Midbrain (tissue), 1 donor: Measurements from ENCODE around the gene DNAJB6.

Experiments
- DNase-seq: peaks from one replicate; lab custom pipeline; 2025; lab: John Stamatoyannopoulos, UW

The DNAJB6 gene

DNA sequence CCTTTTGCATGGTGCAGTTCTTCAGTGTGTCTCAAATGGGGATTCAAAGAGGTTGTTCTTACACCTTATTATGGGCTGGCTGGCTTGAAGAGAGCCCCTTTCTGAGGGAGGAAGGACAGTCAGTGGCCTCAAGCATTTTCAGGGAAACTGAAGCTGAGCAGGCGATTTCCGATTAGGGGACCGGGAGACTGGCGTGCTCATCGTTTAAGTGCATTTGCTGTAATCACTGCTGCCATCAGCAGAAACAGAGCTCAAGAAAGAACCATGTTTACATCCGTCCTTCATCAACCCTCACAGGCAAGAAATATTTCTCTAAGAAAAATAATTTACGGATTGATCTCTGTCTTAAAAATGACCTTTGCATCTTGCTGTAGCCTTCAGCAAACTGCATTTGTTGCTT is 32.2 kb downstream of the DNAJB6 start:
- no peak for DNase-seq

DNA sequence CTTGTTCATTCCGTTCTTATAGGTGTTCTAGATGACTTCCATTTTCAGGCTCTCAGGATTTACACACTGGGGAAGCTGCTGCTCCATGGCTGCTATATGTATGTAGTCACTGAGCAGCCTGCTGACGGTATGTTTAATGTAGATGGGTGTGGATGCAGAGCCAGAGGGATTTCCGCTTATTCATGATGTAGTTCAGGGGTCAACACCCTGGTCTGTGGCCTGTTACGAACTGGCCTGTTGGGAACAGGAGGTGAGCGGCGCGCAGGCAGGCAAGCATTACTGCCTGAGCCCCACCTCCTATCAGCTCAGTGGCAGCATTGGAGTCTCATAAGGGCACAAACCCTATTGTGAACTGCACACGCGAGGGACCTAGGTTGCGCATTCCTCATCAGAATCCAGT is 33.9 kb downstream of the DNAJB6 start:
- DNase-seq: no peak

DNA sequence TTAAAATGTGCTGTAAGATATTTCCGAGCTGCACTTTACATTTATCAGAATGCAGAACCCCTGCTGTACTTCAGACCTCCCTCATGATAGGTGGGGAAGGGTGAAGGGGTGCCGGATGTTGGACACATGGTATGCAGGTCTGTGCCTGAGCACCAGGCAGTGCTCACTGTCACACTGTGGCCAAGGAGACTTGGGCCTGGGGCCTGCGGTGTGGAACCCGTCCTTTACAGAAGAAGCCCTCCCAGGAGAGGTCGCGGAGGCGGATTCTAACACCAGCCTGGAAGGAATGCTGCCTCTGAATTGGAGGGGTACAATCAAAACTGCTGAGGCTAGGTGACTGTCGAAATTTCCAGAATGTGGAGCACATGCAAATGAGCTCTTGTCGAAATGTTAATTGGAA is 34.5 kb downstream of the DNAJB6 start:
- no peak for DNase-seq

DNA sequence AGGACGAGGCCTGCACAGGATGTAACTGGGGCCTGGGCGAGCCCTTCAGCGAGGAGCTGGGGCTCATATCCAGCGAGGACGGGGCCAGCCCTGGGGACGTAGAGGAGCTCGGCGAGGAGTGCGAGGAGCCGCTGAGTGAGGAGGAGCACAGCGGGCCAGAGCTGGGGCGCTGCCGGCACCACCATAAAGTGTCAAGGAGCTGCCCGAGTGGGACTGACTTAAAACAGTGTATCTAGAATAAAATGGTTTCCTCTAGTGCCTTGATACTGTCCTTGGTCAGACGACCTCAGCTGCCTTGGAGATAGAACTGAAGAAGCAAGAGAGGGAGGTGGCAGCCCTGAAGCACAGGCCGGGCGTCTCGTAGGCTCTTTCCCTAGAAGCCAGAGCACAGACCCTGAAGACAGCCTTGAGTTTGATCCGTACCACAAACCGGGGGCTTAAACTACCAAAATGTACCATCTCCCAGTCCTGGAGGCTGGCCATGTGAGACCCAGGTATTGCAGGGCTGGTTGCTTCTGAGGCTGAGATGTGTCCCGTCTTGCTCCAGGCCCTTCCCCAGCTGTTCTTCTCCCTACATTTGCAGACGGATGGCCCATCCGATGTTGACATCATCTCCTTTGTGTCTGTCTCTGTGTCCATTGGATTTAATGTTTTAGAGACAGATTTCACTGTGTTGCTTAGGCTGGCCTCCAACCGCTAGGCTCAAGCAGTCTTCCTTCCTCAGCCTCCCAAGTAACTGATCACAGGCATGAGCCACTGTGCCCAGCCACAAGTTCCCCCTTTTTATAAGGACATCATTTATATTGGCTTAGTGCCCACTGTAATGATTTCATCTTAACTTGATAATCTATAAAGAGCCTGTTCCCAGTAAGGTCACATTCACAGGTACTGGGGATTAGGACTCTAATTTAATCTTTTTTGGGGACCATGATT is 35.8 kb downstream of the DNAJB6 start:
- DNase-seq: no peak

- DNase-seq: no peak
Observed at GRCh38 chr7:157373493-157373892, 36.7 kb downstream of the DNAJB6 start.

DNA sequence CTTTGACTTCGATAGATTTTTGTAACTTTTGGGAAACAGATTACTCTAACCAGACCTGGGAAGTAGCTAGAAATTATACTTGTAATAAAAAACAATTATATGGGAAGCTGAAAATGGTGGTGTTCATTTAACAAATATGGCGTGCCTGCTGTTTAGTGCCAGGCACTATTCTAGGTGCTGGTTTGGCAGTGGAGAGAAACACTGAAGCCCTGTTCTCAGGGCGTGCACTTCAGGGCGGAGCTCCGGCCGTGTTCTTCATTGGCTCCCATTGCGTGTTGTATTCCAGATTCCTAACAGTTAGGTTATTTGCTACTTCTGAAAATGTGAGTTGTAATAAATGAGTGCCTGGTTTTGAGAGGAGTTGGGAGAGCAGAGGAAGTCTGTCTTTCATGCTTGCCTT is 38.6 kb downstream of the DNAJB6 start:
- DNase-seq: no peak

DNA sequence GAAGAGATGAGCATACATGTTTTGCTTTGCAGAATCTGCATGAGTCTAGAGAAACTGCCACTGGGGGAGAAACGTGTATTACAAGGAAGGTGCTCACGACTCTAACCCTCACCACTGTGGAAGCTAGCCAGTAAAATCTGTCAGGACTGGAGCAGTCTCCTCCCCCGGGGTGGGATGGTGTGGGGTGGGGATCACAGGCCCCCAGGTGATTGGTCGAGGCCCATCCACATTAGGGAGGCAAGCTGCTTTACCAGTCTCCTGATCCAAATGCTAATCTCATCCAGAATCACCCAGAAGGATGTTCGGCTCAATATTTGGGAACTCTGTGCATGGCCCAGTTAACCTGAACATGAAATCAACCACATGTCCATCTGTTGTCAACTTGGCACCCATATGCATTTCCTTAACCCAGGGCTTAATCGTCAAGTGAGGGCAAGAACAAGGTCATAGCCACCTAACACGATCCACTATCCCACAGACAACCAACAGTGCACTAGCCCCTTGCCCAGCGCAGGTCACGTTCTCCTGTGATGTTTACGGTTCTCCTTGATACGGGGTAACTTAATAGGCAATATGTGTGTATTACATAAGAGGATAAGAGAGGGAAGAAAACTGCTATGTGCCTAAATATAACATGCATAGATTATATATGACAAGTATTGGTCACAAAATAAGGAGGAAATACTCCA is 40.8 kb downstream of the DNAJB6 start:
- no peak for DNase-seq

GRCh38 chr7:157378390-157378789 is 41.6 kb downstream of the DNAJB6 start:
- no peak for DNase-seq

GRCh38 chr7:157379493-157379892 is 42.7 kb downstream of the DNAJB6 start:
- DNase-seq: no peak

- no peak for DNase-seq
Observed at GRCh38 chr7:157380416-157380815, 43.6 kb downstream of the DNAJB6 start.

DNA sequence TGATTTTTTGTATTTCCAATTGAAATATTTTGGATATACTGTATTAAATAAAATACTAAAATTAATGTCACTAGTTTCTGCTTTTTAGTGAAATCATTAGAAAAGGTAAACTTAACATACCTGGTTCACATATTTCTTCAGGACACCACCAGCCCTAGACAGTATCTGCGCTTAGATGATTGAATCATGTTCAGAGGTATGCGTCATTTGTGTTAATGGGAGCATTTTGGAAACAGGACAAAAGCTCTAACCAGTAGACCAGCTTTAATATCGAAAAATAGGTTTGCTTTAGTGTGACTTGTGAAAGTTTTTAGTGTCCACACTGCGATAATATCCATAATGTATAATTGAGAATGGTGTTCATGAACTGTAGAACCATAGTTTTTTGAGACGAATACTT is 47.1 kb downstream of the DNAJB6 start:
- DNase-seq: no peak

DNA sequence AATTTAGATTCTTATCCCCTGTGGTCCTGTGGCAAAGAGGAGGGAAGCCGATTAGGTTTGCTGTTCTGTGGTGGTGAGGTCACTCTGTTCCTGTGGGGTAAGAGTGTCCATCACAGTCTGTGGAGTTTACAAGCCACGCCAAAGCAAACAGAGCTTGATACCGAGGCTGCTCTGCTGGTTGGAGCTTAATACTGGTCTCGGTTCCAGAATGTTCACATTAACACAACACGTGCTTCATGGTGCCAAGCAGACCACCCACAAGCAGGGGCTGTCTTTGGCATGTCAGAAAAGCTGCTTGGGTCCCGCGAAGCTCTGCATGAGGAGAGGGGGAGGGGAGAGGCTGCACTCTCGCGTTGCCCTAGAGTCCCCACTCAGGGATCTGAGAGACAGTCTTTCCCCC is 47.5 kb downstream of the DNAJB6 start:
- no peak for DNase-seq

GRCh38 chr7:157386979-157387800 is 50.4 kb downstream of the DNAJB6 start:
- DNase-seq: peak; percentile 59

DNA sequence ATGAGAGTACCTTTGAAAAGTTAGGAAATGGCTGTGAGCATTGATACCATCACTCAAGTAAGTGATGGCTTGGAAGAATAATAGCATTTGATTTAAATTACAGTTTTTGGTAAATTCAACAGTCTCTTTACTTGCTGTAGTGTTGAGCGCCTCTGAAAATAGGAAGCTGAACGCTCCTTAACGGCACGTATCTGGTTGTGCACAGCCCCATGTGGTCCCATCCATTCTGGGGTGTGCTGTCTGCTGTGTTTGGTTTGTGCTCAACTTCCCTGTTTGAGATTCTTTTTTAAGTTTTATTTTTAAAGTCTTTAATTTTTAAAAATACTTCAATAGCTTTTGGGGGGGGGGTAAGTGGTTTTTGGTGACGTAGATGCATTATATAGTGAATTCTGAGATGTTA is 51.5 kb downstream of the DNAJB6 start:
- DNase-seq: no peak

DNA sequence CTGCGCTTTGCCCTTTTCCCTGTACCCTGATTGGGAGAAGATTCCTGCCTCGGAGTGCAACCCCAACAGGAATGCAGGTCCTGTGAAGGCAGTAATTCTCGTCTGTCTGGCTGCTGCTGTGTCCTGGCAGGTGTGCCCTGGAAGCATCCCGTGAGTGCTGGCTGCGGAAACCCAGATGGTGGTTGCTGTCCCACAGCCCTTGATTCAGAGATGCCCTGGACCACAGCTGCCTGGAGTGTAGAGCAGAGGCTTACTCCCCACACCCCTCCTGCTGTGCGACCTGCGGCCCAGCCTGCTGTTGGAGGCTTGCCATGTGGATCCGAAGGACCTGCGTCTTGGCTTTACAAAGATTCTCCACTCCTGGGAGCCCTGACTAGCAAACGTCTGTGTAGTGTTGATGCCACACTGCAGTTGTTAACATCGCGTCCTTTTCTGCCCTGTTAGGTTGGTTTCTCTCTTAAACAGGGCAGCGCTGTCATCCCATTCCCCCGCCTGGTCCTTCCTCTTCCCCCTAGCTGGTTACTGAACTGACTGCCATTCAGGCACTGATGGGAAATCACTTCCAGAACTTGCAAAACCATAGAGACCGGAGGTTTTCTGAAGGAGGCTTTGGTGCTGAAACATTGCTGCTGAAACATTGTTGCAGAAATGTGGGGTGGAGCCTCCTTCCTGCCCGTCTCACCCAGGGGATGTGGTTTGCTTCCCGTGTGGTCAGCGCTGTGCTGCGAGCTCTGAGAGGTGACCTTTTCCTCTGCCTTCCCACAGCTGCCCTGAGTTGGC is 53.3 kb downstream of the DNAJB6 start:
- no peak for DNase-seq

DNA sequence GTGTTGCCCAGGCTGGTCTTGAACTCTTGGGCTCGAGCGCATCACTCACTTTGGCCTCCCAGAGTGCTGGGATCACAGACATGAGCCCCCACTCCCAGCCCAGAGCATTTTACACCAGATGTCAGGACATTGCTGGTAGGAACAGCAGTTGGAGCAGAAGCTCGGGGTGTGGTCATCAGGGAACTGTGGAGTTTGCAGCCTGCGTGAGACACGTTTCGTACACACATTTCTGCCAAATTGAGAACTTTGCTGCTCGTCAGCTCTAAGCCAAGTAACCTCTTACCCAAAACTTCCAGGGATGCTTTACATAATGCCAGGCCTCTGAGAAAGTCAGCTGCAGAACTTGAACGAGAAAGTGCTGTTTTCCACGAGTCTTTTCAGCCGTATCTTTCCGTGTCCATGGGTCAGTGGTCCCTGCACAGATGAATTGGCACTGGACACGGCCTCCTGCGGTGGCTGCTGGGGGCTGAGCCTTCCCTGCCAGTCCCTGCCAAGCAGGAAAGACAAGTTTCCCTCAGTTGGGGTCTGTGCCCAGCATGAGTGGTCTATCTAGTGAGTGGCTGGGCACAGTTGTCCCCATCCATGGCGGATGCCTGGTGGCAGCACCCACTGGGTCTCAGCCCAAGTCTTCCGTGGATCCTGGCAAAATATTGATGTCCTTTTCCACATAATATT is 54.4 kb downstream of the DNAJB6 start:
- no peak for DNase-seq

DNA sequence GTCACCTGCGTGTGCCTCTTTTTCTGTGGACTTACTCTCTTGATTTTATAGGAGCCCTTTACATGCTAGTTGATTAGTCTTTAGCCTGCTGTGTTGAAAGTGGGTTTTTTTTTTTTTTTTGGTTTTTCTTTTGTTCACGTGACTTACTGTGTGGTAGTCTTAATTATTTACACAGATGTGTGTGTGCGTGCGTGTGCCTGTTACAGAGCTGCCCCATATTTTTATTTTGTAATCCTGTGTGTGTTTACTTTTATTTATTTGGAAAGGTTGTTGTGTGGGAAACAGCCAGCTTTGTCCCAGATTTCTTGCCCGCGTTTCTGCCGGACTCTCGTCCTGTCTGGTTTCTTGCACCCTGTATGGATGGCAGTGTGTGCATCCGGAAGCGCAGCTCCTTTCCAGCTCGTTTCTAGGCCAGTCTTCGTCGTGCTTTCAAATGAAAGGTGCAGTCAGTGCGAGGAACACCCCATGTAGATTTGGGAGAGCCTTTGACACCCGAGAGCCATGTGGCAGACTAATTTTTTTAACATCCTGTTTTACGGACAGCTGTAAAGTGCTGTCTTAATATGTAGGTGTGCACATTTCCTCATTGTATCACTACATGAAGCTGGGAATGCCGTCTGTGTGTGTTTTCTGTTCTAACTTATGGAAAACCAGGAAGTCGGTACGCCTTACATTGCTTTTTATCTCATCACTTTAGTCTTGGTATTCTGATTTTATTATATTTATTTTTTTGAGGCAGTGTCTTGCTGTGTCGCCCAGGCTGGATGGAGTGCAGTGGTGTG is 55.6 kb downstream of the DNAJB6 start:
- no peak for DNase-seq

DNA sequence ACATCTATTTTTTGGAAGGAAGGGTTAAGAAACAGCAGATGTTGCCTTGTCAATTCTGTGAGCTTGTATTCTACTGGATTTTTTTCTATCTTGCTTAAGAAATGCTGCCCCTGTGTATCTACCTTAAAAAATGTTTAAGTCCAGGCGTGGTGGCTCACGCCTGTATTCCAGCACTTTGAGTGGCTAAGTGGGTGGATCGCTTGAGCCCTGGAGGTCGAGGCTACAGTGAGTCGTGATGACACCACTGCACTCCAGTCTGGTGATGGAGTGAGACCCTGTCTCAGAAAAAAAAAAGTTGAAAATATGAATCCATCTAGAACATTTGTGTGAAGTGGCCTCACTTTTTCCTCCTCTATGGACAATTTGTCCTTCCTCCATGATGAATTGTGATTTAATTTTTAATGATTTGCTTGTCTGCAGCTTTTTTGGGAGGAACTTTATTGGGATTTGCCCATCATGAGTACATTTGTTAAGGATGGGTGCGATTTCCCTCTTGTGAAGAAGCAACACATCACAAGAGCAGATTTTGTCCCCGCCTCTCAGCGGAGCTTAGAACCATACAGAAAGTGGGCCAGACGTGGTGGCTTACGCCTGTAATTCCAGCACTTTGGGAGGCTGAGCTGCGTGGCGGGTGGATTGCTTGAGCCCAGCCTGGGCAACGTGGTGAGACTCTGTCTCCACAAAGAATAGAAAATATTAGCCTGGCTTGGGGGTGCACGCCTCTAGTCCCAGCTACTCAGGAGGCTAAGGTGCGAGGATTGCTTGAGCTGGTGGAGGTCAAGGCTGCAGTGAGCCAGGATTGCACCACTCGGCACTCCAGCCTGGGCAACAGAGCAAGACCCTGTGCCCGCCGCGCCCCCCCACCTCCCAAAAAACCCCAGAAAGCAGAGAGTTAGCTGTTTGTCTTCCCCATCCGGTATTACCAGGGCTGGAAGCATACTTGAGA is 57.7 kb downstream of the DNAJB6 start:
- no peak for DNase-seq

DNA sequence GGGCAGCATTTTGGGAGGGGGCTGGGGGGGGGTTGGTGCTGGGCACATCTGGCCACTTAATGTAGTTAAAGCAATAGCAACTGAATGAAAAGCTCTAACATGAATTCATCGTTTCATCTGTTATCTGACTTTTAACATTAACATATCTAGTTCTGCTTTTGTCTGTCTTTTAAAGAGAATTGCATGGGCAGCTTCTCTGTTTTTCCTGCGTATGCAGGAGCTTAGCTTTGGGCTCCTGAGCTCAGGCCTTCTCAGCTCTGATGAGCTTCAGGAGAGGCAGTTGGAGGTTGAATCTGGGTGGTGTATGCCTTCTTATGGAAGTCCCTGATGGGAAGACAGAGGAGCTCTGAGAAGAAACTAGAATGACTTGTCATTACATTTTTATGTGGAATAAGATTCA is 58.4 kb downstream of the DNAJB6 start:
- DNase-seq: no peak
